HG03175 (cell line): ENCODE data around the gene HHLA2.

Source experiments
- ATAC-seq: cut with Tn5 transposase; IDR thresholded peaks from one replicate; pipeline ENCODE4 v1.9.1; 2021; ENCODE audit warnings: mild to moderate bottlenecking, moderate library complexity; ENCODE audit not compliant: unreplicated experiment

The HHLA2 gene

DNA sequence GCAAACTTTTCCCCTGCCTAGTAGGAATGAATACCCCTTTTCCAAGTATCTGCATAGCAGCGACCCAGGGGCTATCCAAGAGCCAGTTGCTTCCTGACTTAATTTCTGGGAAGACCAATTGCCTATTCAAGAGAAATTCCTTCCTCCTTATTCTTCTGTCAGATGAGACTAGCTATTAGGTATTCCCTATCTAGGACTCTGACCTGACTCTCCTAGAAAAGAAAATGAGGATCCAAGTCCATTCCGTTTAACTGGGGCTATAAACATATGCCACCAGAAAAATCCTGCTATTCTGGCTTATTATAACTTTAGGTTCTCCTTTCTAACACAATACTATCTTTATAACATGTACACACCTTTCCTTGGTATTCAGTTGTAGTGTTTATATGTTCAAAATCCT lies 1.7 kb downstream of the HHLA2 start:
- no peak for ATAC-seq

DNA sequence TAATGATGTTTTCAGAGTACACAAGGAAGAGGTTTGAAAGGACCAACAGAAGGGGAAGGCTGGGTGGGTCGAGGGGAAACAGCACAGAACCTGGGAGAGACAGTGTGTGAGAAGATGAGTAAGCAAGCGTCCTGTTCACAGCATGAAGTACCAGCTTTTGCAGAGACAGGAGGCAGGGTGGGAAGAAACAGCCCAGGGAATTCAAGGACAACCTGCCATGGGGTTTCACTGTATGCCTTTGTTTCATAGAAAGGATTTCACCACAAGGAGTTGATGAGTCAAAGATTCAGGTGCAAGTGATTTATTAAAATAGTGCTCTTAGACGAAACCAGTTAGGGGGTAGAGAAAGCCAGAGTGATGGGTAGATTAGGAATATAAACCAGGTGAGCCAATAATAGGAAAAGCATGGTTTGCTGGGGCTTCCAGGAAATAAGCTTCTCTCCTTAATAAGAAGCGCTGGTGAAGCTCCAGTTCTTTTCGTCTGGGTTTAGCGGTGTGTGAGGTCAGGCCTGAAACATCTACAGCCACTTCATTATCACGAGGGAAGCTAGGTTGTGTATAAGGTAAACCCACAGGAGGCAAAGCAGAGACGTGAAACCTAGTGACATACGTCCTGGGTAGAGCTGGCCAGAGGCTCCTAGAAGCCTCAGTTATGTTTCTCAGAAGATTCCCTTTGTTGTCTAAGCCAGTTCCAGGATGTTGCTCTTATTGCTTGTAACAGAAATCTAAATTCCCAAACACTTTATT lies 3.9 kb downstream of the HHLA2 start:
- no peak for ATAC-seq

DNA sequence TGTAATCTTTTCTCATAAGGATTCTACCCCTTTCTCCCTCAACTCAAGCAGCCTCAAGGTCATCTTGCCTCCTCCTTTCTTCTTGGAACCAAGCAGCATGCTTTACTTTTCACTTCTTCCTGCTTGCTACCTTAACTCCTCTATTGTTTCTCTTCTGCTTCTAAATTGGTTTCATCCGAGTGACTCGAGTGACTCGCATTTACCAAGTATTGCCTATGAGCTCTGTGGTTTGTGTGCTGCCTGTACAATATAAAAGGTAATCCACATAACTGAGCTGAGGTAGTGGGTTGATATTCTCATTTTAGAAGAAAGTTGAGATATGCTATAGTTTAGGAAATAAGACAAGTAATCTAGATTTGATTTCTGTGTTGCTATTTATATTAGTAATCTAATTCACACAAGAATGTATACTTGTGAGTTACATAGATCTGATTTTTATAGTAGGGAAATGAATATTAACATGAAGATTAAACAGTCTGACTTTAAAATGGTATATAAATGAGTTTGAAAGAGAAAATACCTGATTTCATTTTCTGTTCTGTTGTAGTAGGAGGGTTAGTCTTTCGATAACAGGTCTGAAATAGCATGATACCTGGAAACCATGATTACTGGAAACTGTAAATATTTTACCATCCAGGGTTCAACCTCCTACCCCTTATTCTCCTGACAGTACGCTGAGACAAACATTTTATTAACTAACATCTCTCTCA lies 5.5 kb downstream of the HHLA2 start:
- no peak for ATAC-seq

DNA sequence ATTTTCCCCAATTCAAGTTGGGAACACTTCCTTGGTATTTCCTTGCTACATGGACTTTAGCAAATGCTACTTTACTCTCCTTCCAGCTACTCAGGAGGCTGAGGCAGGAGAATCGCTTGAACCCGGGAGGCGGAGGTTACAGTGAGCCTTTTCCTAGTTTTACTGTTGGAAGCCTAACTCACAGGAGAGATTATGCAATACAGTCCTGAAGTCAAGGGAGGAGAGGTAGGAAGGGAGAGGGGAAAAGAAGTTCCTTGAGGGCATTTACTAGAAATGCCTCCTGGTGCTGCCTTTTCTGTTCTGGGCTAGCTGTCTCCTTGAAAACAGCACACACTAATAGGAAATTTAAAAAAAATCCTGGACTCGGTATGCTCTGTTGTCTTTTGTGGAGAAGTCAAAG lies 6.2 kb downstream of the HHLA2 start:
- ATAC-seq: no peak

DNA sequence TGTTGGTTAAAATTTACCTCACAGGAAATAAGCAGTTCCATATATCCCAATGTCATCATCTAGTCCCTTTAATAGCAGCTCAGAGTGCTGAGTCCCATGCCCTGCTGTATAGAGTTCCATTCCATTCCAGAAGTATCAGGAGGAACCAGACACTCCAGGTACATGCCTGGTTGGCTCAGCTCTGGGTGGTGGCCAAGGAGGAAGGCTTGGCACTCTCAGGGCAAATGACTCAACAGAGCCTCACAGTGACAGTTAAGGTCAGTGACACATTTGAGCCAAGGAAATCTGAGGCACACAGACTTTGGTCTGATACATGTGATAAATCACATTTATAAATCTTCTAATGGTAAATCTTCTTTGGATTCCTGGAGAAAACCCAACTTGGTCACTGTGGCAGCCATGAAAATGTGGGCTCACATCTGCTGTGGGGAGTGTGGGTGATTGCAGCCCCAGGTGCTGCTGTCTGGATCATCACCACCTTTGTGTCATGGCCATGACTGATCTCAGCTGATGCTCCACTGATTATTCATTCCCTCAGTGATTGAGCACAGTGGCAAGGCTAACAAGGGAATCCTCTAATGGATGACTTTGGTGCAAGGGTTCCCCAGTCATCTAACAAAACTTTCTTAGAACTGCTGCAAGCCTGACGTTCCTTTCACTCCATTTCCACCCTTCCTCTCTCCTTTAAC lies 9.3 kb downstream of the HHLA2 start:
- no peak for ATAC-seq

DNA sequence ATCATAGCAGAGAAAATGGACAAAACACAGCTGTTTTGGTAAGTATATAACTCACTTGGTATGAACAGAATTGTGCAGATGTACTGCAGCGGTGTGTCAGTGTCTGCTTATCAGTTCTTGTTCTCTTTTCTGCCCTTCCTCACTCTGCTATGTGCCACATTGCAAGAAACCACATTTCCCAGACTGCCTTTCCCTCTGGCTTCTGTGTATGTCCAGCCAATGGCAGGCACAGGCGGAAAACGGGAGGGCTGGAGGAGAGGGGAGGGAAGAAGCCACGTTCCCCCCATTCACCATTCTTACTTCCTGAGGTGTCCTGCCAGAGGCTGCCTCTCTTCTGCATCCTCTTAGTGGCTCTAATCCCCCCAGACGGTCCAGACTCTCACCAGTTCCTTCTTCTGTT lies 15.4 kb downstream of the HHLA2 start:
- no peak for ATAC-seq

DNA sequence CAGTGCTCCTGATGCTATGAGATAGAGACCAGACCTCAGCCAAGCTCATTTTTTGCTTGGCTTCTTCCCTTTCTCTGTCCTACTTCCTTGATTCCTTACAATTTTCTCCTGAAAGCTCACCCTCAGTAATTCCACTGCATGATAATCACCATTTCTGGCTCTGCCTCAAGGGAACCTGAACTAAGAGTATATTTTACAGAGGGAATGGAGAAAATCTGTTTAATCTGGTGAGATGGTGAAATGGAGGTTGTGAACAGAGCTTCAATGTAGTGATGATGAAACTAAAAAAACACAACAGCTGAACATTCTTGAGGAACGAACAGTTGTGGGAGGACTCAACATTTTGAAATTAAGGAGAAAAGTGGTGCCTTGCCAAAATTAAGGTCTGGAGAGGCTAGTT lies 16.3 kb downstream of the HHLA2 start:
- no peak for ATAC-seq

DNA sequence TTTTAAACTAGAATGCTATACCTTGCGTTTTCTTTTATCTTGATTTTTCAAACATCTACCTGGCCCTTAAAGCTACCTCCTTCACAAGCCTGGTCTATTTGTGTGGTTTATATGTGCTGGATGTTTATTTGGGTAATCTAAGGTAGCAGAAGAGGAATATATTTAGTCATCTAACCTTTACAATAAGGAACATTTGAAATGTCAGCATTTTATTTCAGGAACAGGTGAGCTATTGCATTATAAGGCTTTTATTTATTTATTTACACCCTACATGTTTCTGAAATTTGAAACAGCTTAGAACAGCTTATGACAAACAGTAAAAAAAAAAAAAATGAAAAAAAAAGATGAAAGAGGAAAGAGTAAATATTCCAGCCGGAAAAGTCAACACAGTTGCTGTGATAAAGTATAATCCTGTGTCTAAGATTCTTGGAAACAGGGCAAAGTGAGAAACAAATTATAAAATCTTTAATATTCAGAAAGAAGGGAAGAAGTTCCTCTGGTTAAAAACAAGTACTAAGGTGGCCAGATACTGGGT lies 19.5 kb downstream of the HHLA2 start:
- ATAC-seq: no peak

DNA sequence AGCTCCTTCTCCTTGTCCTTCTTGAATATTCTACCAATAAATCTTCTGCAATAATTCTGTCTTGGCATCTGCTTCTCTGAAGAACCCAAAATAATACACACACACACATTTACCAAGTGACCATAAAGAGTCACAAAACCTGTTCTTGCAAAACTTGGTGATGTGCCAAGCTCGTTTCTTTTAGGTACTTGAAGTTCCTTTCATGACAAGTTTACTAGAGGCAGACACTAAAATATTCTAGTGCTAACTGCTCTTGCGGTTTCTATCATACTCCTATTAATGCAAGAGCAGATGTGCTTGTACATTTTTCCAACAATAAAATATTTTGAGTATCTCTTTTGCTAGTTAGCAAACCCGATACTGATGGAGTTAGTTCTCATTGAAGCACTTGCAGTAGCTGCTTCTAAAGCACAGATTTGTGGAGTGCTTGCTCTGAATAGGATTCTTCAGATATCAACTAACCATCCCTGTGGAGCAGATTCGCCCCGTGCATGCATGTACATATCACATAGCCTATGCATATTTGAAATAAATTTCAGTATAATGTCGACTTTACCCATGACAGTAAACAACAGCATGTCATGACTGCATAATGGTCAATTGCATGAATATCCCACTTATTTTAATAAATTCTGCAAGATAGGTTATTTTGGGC lies 23.2 kb downstream of the HHLA2 start:
- no peak for ATAC-seq

DNA sequence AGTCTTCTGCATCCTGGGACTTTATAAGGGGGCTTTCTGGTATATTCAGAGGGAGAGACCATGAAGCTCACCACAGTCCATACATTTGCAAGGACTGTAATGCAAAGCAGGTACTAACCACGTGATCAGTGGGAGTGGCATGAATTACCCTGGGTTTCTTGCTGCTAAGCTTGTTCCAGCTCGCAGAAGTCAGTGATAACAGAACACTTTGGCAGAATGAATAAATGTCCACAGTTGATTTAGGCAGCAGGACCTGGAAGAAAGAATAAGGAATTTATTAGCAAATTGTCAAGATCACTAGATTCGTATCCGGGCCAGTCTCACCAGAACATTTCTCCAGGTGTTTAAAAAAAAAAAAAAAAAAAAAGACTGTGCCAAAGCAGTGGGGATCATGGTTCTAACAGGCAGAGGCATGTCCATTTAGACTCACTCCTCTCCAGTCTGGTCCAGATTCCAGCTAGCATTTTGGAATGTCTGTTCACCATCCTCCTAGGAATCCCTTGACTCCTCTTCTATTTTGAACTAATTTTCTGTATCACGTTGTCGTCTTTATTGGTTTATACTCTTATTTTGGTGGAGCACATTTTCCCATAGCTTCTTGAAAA lies 24.5 kb downstream of the HHLA2 start:
- no peak for ATAC-seq

DNA sequence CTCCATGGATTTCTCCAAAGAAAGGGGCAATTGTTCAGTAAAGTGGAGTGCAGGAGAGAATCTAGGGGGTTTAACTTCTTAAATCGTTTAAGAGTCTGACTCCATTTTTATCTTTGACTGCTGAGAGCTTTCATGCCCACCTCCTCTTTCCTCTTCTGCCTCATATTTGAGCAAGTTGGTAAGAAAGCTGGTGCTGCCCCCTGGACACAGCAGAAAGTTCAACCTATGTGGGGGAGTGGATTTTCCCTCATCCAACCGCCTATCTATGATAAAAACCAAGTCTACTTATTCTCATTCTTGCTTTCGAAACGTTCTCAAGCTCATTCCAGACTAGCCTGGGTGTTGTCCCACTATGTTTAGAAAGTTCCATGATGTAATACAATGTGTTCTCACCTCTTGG lies 26.0 kb downstream of the HHLA2 start:
- ATAC-seq: no peak

DNA sequence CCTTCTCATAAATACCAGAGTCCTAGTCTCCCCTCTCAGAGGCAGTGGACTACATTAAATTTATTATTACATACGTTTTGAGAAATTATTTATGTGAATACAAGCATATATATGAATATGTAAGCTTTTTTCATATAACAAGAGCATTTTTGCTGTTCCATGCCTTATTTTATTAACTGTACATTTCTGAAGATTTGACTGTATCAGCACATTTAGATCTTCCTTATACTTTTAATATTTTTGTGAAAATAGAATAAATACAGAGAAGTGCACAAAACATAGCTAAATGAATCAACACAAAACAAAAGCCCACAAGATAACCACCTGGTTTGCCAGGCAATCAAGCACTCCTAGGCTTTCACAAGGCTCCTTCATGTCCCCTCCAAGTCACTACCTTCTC lies 27.8 kb downstream of the HHLA2 start:
- ATAC-seq: no peak

DNA sequence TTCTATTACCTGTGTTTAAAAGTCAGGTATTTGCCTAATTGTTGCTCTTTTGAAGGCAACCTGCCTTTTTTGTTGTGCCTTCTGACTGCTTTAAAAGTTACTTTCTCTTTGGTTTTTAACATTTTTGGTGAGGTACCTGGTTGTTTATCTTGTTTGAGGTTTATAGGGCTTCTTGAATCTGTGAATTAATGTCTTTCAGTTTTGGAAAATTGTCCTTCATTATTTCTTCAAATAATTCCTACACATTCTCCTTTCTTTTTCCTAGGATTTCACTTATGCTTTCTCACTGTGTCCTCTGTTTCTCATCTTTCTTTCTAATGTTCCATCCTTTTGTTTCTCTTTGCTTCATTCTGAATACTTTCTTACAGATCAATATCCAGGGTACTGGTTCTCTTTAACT lies 30.8 kb downstream of the HHLA2 start:
- no peak for ATAC-seq

DNA sequence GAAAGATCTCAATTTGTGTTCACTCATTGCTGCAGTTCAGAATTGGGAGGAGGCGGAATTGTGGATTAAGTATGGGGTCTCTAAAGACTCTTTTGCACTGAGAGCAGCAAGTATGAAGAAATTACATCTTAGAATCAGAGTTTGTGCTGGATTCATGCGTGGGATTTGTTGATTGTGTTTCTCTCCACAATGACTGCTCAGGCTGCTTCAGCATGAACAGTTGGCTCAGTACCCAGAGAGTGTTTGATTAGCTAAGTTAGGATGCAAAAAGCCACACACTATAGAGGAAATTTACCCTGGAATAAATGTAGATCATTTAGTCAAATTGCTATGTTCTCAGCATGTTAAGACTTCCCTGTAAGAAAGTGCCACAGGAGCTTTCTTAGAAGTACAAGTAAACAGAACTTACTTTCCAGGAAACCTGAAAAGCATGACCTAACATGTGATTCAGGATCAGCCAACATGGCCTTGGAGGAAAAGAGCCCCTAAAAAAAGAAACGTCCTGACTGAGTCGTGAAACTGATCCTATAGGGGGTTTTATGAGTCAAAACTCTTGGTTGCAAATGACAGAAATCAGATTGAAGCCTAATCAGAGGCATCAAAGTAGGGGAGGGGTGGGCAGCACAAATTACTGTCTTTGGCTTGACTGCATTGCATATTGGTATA lies 32.6 kb downstream of the HHLA2 start:
- no peak for ATAC-seq

DNA sequence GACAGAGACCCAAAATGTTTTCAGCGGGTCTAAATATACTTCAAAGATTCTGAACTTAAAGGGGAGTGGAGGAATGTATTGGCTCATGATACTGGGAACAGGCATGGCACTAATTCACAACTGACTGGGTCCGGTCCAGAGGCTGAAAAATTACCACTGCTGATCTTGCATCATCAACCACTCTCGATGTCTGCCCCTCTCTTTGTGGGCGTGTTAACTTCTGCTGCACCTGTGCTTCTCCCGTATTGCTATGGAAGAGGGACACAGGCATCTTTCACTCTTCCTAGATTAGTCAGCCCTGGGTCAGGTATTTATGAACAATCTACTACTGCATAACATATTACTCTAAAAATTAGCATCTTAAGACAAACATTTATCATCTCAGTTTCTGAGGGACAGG lies 33.2 kb downstream of the HHLA2 start:
- no peak for ATAC-seq

DNA sequence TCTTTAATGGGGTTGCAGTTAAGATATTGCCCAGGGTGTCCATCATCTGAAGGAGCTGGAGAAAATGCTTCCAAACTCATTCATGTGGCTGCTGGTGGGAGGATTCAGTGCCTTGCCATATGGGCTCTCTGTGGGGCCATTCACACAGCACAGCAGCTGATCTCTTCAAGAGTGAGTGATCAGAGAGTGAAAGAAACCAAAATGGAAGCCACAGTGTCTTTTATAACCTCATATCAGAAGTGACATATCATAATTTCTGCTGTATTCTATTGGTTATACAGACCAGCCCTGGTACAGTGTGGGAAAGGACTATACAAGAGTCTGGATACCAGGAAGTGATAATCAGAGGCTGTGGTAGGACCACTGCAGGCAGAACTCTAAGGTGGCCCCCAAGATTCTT lies 33.6 kb downstream of the HHLA2 start:
- no peak for ATAC-seq

DNA sequence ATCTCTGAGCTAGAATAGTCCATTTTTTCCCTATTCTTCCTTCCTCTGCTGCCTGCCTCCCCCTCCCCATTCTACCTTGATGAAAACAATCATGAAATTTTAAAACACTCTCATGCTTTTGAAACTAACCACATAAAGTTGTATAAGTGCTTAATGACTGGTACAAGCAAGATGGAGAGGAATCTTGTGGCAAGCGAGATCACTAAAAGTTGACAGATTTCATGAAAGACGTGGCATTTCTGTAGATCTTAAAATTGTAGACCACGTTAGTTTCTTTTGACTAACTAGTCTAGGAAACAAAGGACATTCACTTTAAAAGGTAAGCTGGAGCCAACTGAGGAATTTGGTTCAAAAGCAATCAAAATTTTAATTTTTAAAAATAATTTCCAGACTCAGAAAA lies 35.4 kb downstream of the HHLA2 start:
- ATAC-seq: no peak

DNA sequence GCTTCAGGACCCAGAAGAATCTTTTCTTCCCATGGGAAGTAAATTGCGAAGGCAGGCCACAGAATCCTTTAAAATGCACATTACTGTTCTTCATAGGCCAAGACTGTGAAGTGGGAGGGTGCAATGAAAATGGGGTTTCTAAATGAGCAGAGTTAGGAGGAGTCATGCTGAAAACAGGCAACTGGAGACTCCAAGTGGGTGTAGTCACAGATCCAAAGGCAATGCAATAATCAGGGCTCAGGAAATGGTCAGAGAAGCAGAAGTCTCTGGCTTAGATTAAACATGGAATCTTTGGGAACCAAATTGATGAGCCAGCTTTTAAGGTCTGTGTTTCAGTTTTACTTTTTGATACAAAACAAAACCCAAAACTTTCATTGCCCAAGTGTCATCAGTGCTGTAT lies 37.6 kb downstream of the HHLA2 start:
- ATAC-seq: no peak

DNA sequence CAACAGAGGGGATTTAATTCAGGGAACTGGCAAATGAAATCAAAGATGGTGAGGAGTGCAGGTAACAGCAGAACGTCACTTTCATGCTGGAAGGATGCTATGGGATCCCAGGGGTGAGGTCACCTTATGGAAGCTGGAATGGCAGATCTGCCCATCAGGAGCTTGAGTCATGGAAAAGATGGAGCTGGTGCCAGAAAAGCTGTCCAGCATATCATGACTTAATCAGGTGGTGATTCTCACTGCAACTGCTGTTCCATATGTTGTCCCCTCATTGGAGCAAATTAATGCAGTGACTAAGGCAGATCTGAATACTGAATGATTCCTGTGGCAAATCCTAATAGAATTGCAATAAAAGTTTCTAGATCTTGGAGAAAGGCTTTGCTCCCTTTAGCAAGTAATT lies 38.4 kb downstream of the HHLA2 start:
- ATAC-seq: no peak

DNA sequence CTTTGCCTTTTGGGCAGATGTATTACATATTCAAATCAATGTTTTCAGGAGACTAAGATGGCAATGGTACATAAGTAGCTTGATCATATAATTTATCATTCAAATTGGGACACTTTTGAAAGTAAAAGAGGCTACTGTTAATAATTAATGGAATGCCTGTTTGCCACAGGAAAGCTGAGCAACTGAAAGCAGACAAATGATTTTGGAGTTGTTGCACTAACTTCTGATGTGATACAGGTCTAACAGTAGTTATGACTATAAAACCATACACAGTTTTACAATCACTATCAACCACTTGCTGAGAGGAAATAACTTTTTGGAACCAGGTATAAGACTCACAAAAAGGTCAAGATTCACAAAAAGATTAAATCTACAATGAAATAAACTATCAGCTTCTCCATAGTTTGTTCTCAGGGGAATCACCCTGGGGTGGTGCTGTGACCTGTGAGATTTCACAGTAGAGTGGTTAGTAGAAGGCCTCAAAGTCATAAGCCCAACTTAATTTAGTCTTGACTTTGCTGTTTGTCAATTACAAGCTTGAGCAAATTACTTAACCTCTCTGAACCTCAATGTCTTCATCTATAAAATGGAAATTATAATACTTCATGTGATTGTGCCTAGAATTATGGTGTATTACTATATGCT lies 42.7 kb downstream of the HHLA2 start:
- peak; percentile 69 for ATAC-seq
